Glutamatergic neuron (in vitro differentiated cells): ENCODE measurements around the gene TNNT1. TPM values are rescaled to one million over a fixed set of nuclear protein-coding genes. Genes with fewer than 3 reads are reported as not detected.

Experiments used
- DNase-seq: peaks from one replicate; pipeline ENCODE4 v3.0.0; 2022
- H3K27ac Mint-ChIP-seq: one replicate; pipeline ENCODE4 v1.8.0; 2020; ENCODE audit warnings: mild to moderate bottlenecking, mixed read lengths, inconsistent platforms; ENCODE audit not compliant: unreplicated experiment
- H3K27me3 Mint-ChIP-seq: one replicate; pipeline ENCODE4 v1.8.0; 2020; ENCODE audit warnings: mild to moderate bottlenecking, moderate library complexity, mixed read lengths, inconsistent platforms; ENCODE audit not compliant: unreplicated experiment
- H3K36me3 Mint-ChIP-seq: one replicate; pipeline ENCODE4 v1.8.0; 2020; ENCODE audit warnings: mild to moderate bottlenecking, mixed read lengths, inconsistent platforms; ENCODE audit not compliant: unreplicated experiment
- H3K4me1 Mint-ChIP-seq: one replicate; pipeline ENCODE4 v1.8.0; 2020; ENCODE audit warnings: mild to moderate bottlenecking, low read depth, mixed read lengths, inconsistent platforms; ENCODE audit not compliant: unreplicated experiment
- H3K4me3 Mint-ChIP-seq: one replicate; pipeline ENCODE4 v1.8.0; 2020; ENCODE audit warnings: mild to moderate bottlenecking, mixed read lengths, inconsistent platforms; ENCODE audit not compliant: unreplicated experiment
- H3K9me3 Mint-ChIP-seq: one replicate; pipeline ENCODE4 v1.8.0; 2020; ENCODE audit warnings: mild to moderate bottlenecking, moderate library complexity, mixed read lengths, inconsistent platforms; ENCODE audit not compliant: unreplicated experiment
- CTCF ChIP-seq: fragments of 200-600 bp; sonication (generic); IDR thresholded peaks from one replicate; pipeline ENCODE4 v1.5.0; 2021; ENCODE audit not compliant: partially characterized antibody, unreplicated experiment
- total RNA-seq: library from RNA; stranded (reverse); fragmentation: NEBNext Ultra II Directional; extraction: Animal tissue kit (Norgen Biotek cat#: 25700); gene quantifications from one replicate; pipeline ENCODE4 v1.2.1, GENCODE V29; 2021; ENCODE audit not compliant: unreplicated experiment

The TNNT1 gene
- total RNA-seq, 1 donor from 2014 or later = 19.3 TPM

GRCh38 chr19:55114566-55115145, 34.4 kb downstream of the TNNT1 start:
- Mint-ChIP-seq H3K36me3 (peaks cover 11% of the 10 kb centered on the region), H3K27ac (peak overlapping the region; percentile 33), H3K27me3 (peaks cover 23% of the 10 kb centered on the region), H3K4me1 (peaks cover 14% of the 10 kb centered on the region), H3K4me3 (peak overlapping the region; percentile 97), H3K9me3 (peaks cover 11% of the 10 kb centered on the region)
- DNase-seq = no peak
- TF ChIP-seq CTCF = no peak

- Mint-ChIP-seq H3K27ac (no peak overlapping the region), H3K9me3 (peaks cover 7% of the 10 kb centered on the region), H3K27me3 (peaks cover 17% of the 10 kb centered on the region), H3K36me3 (peaks cover 11% of the 10 kb centered on the region), H3K4me3 (no peak overlapping the region), H3K4me1 (peaks cover 13% of the 10 kb centered on the region)
- no peak for TF ChIP-seq CTCF
- DNase-seq = peak; percentile 83
These were observed 35.4 kb downstream of the TNNT1 start for GRCh38 chr19:55113570-55114039.

GRCh38 chr19:55112777-55113569, 36.0 kb downstream of the TNNT1 start:
- TF ChIP-seq CTCF = no peak
- no peak overlapping the region for H3K4me3 Mint-ChIP-seq
- H3K27ac Mint-ChIP-seq = no peak overlapping the region
- H3K27me3 Mint-ChIP-seq = peaks cover 19% of the 10 kb centered on the region
- H3K4me1 Mint-ChIP-seq = peaks cover 13% of the 10 kb centered on the region
- peaks cover 11% of the 10 kb centered on the region for H3K36me3 Mint-ChIP-seq
- DNase-seq = no peak
- H3K9me3 Mint-ChIP-seq = peaks cover 7% of the 10 kb centered on the region

- H3K36me3 Mint-ChIP-seq = peaks cover 11% of the 10 kb centered on the region
- H3K9me3 Mint-ChIP-seq = peaks cover 7% of the 10 kb centered on the region
- no peak overlapping the region for H3K4me3 Mint-ChIP-seq
- no peak for TF ChIP-seq CTCF
- no peak overlapping the region for H3K27ac Mint-ChIP-seq
- no peak for DNase-seq
- peaks cover 13% of the 10 kb centered on the region for H3K4me1 Mint-ChIP-seq
- peaks cover 16% of the 10 kb centered on the region for H3K27me3 Mint-ChIP-seq
These were observed 36.7 kb downstream of the TNNT1 start for GRCh38 chr19:55112246-55112776.
